ENCODE measurements around the gene TNIK.

GRCh38 chr3:171177056-171177455 lies 283.1 kb downstream of the TNIK start:
- TF ChIP-seq CTCF (IDR thresholded peaks at IDR 0.05) (no peak), EP300 (IDR thresholded peaks at IDR 0.05) (no peak), POLR2A (IDR thresholded peaks at IDR 0.05) (no peak), POLR2AphosphoS5 (IDR thresholded peaks at IDR 0.05) (no peak)

All from upper lobe of left lung (tissue), 4 donors.